NCI-H1105 (cell line): Measurements from ENCODE around the gene STK38L.

Experiments used
- DNase-seq: peaks from one replicate; lab custom pipeline; 2025; lab: John Stamatoyannopoulos, UW

The STK38L gene

GRCh38 chr12:27345376-27345775 lies 101.3 kb downstream of the STK38L start:
- DNase-seq, result no peak

GRCh38 chr12:27347779-27348178 lies 103.7 kb downstream of the STK38L start:
- no peak for DNase-seq

GRCh38 chr12:27351476-27351875 lies 107.4 kb downstream of the STK38L start:
- no peak for DNase-seq

GRCh38 chr12:27355486-27355885 lies 111.4 kb downstream of the STK38L start:
- no peak for DNase-seq

GRCh38 chr12:27355979-27356378 lies 111.9 kb downstream of the STK38L start:
- no peak for DNase-seq

- peak; percentile 2 for DNase-seq
Observed at GRCh38 chr12:27359578-27360340, 115.7 kb downstream of the STK38L start.

GRCh38 chr12:27361372-27361771 lies 117.3 kb downstream of the STK38L start:
- DNase-seq, result no peak

GRCh38 chr12:27366621-27367020 lies 122.5 kb downstream of the STK38L start:
- DNase-seq, result no peak

GRCh38 chr12:27367078-27367477 lies 123.0 kb downstream of the STK38L start:
- DNase-seq, result no peak
